HL-60 (cell line): ENCODE results near the gene COLQ.

Experiments used
- CTCF ChIP-seq: IDR thresholded peaks from one replicate; pipeline ENCODE4 v1.5.1; 2011; ENCODE audit warnings: low read length, control low read depth, inconsistent platforms; ENCODE audit not compliant: insufficient read depth
- GABPA ChIP-seq: IDR thresholded peaks from 2 replicates; pipeline ENCODE4 v1.6.1; 2012; ENCODE audit warnings: low read depth
- POLR2AphosphoS5 ChIP-seq: IDR thresholded peaks from 2 replicates; pipeline ENCODE4 v1.6.1; 2012; ENCODE audit warnings: low read depth
- SPI1 ChIP-seq: IDR thresholded peaks from 2 replicates; pipeline ENCODE4 v1.6.1; 2012; ENCODE audit warnings: low read depth, mild to moderate bottlenecking, borderline replicate concordance

DNA sequence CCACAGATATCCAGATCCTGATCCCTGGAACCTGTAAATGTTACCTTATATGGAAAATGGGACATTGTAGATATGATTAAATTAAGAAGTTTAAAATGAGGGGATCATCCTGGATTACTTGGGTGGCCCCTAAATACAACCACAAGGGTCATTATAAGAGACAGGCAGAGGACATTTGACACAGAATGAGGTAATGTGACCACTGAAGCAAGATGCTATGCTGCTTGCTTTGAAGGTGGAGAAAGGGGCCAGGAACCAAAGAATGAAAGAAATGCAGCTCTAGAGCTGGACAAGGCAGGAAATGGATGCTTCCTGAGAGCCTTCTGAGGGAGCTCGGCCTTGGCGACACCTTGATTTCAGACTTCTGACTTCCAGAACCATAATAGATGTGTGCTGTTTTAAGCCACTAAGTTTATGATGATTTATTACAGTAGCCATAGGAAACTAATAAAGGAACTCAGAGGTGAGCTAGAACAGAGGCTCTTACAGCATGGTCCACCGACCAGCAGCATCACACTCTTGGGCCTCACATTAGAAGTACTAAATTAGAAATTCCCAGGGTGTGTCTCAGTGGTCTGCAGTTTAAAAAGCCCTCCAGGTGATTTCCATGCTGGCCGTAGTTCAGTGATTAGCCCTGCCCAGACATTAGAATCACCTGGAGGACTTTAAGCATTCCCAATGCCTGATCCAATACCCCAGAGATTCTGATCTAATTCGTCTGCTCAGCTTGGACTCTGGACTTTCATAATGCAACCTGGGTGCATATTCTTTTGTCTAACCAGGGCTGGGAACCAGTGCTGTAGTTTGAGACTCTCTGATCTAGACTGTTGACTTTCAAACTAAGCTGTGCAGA lies 7.5 kb downstream of the COLQ start:
- no peak for TF ChIP-seq CTCF
- no peak for TF ChIP-seq GABPA
- no peak for TF ChIP-seq SPI1
- TF ChIP-seq POLR2AphosphoS5 = no peak
